CD4-positive, alpha-beta T cell treated with Interleukin-17A for 4 hours (primary cell): Measurements from ENCODE around the gene RIMBP2.

Source experiments
- DNase-seq: peaks from one replicate; pipeline ENCODE4 v3.0.0-alpha.2; 2020; ENCODE audit warnings: mixed read lengths

RIMBP2 gene

GRCh38 chr12:130433834-130434233 lies 282.3 kb downstream of the RIMBP2 start:
- DNase-seq = no peak

GRCh38 chr12:130433411-130433810 lies 282.7 kb downstream of the RIMBP2 start:
- no peak for DNase-seq

- no peak for DNase-seq
Measured at GRCh38 chr12:130431176-130431575, 284.9 kb downstream of the RIMBP2 start.

- DNase-seq = no peak
Measured at GRCh38 chr12:130429656-130430505, 286.2 kb downstream of the RIMBP2 start.

GRCh38 chr12:130428116-130428515 lies 288.0 kb downstream of the RIMBP2 start:
- no peak for DNase-seq

GRCh38 chr12:130427381-130427887 lies 288.7 kb downstream of the RIMBP2 start:
- no peak for DNase-seq

- no peak for DNase-seq
Measured at GRCh38 chr12:130425698-130426245, 290.3 kb downstream of the RIMBP2 start.

GRCh38 chr12:130424858-130425697 lies 291.0 kb downstream of the RIMBP2 start:
- DNase-seq = no peak

GRCh38 chr12:130423991-130424857 lies 291.9 kb downstream of the RIMBP2 start:
- no peak for DNase-seq

- no peak for DNase-seq
Measured at GRCh38 chr12:130423136-130423535, 293.0 kb downstream of the RIMBP2 start.

- DNase-seq = no peak
Measured at GRCh38 chr12:130422676-130423075, 293.4 kb downstream of the RIMBP2 start.

GRCh38 chr12:130421896-130422295 lies 294.2 kb downstream of the RIMBP2 start:
- DNase-seq = no peak

- no peak for DNase-seq
Measured at GRCh38 chr12:130420071-130420470, 296.0 kb downstream of the RIMBP2 start.

GRCh38 chr12:130419116-130419515 lies 297.0 kb downstream of the RIMBP2 start:
- DNase-seq = no peak

- no peak for DNase-seq
Measured at GRCh38 chr12:130418251-130418650, 297.8 kb downstream of the RIMBP2 start.

- no peak for DNase-seq
Measured at GRCh38 chr12:130414381-130414780, 301.7 kb downstream of the RIMBP2 start.

- DNase-seq = no peak
Measured at GRCh38 chr12:130413909-130414308, 302.2 kb downstream of the RIMBP2 start.

- DNase-seq = no peak
Measured at GRCh38 chr12:130412384-130412783, 303.7 kb downstream of the RIMBP2 start.

- DNase-seq = no peak
Measured at GRCh38 chr12:130405332-130405731, 310.8 kb downstream of the RIMBP2 start.

GRCh38 chr12:130401703-130402102 lies 314.4 kb downstream of the RIMBP2 start:
- no peak for DNase-seq

GRCh38 chr12:130398100-130398848 lies 317.8 kb downstream of the RIMBP2 start:
- no peak for DNase-seq

GRCh38 chr12:130396667-130397066 lies 319.4 kb downstream of the RIMBP2 start:
- no peak for DNase-seq
